A549 (cell line): ENCODE measurements around the gene UHMK1.

Experiments
- ESRRA ChIP-seq: fragments of 150-350 bp; IDR thresholded peaks from 2 replicates; pipeline ENCODE4 v1.6.1; 2014; ENCODE audit warnings: mild to moderate bottlenecking, low read length, borderline replicate concordance
- GATA3 ChIP-seq: IDR thresholded peaks from 2 replicates; pipeline ENCODE4 v1.6.1; 2012; ENCODE audit warnings: borderline replicate concordance
- MYC ChIP-seq: IDR thresholded peaks from 2 replicates; pipeline ENCODE4 v1.6.1; 2012; ENCODE audit warnings: mild to moderate bottlenecking, inconsistent platforms, low read length, improper control_type of control experiment, borderline replicate concordance
- RCOR1 ChIP-seq: fragments of 150-350 bp; IDR thresholded peaks from 2 replicates; pipeline ENCODE4 v1.6.1; 2014; ENCODE audit warnings: antibody characterized with exemption, low read length, low read depth
- TF ChIP-seq, protein P1 (sequence below): fragments of >200 bp; sonication (Bioruptor Twin); formaldehyde crosslinking; IDR thresholded peaks from 3 replicates; pipeline ENCODE4 v1.5.1; 2016
- TF ChIP-seq, protein P2 (sequence below): fragments of 450-650 bp; IDR thresholded peaks from 2 replicates; pipeline ENCODE4 v1.6.1; 2014; ENCODE audit warnings: antibody characterized with exemption
- TF ChIP-seq, protein P3 (sequence below): IDR thresholded peaks from 2 replicates; pipeline ENCODE4 v1.6.1; 2012
- TF ChIP-seq, protein P4 (sequence below): fragments of 150-350 bp; IDR thresholded peaks from 2 replicates; pipeline ENCODE4 v1.6.1; 2014; ENCODE audit warnings: low read depth, mild to moderate bottlenecking, low read length

DNA sequence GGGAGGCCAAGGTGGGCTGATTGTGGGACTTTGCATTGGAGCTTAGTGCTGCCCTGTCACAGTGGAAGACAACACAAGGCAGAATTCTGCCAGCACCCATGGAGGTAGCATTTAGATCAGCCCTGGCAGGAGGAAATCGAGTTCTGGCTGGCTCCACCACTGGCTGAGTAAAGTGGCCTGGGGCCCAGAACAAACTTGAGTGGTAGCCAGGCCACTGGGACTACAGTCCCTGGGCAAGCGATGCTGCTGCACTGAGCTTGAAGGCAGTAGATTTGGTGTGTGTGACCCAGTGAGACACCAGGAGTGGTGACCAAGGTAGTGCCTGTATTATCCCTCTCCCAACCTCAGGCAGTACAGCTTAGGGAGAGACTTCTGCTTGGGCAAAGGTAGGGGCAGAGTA is 22.5 kb upstream of the UHMK1 start:
- TF ChIP-seq, protein P1, sequence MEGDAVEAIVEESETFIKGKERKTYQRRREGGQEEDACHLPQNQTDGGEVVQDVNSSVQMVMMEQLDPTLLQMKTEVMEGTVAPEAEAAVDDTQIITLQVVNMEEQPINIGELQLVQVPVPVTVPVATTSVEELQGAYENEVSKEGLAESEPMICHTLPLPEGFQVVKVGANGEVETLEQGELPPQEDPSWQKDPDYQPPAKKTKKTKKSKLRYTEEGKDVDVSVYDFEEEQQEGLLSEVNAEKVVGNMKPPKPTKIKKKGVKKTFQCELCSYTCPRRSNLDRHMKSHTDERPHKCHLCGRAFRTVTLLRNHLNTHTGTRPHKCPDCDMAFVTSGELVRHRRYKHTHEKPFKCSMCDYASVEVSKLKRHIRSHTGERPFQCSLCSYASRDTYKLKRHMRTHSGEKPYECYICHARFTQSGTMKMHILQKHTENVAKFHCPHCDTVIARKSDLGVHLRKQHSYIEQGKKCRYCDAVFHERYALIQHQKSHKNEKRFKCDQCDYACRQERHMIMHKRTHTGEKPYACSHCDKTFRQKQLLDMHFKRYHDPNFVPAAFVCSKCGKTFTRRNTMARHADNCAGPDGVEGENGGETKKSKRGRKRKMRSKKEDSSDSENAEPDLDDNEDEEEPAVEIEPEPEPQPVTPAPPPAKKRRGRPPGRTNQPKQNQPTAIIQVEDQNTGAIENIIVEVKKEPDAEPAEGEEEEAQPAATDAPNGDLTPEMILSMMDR: no peak
- TF ChIP-seq, protein P2, sequence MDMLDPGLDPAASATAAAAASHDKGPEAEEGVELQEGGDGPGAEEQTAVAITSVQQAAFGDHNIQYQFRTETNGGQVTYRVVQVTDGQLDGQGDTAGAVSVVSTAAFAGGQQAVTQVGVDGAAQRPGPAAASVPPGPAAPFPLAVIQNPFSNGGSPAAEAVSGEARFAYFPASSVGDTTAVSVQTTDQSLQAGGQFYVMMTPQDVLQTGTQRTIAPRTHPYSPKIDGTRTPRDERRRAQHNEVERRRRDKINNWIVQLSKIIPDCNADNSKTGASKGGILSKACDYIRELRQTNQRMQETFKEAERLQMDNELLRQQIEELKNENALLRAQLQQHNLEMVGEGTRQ: no peak
- no peak for TF ChIP-seq RCOR1
- TF ChIP-seq, protein P3, sequence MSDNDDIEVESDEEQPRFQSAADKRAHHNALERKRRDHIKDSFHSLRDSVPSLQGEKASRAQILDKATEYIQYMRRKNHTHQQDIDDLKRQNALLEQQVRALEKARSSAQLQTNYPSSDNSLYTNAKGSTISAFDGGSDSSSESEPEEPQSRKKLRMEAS: no peak
- TF ChIP-seq ESRRA: no peak
- no peak for TF ChIP-seq GATA3
- no peak for TF ChIP-seq MYC
- TF ChIP-seq, protein P4, sequence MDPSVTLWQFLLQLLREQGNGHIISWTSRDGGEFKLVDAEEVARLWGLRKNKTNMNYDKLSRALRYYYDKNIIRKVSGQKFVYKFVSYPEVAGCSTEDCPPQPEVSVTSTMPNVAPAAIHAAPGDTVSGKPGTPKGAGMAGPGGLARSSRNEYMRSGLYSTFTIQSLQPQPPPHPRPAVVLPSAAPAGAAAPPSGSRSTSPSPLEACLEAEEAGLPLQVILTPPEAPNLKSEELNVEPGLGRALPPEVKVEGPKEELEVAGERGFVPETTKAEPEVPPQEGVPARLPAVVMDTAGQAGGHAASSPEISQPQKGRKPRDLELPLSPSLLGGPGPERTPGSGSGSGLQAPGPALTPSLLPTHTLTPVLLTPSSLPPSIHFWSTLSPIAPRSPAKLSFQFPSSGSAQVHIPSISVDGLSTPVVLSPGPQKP: no peak
